ENCODE results near the gene OR2T11.
"Not testable (repeated sequence)": the region's sequence is repeated elsewhere in the genome, so short reads cannot be mapped to it uniquely, and the experiment has no call there.

The OR2T11 gene

GRCh38 chr1:248634991-248635390, at the start of gene OR2T11:
TSS of gene OR2T11 (minus strand) at chr1:248635091. CDS start at chr1:248627128, 7,963 bp downstream.
- not testable (repeated sequence) for H3K4me1 ChIP-seq (ENCODE audit: control insufficient read depth, insufficient read depth, low read length); H3K4me3 ChIP-seq (ENCODE audit: low read length); H3K27ac ChIP-seq (ENCODE audit: low read length); H3K9me3 ChIP-seq (ENCODE audit: control insufficient read depth, insufficient read depth, low read length); DNase-seq (ENCODE audit: low read depth, low spot score); H3K36me3 ChIP-seq (ENCODE audit: control insufficient read depth, insufficient read depth, low read length); H3K27me3 ChIP-seq (ENCODE audit: control insufficient read depth, insufficient read depth, low read length)
- WGBS (ENCODE audit: insufficient coverage, insufficient read length) = no CpG with 5 or more reads among the region's 2 CpGs

GRCh38 chr1:248681651-248682050, 46.8 kb upstream of the OR2T11 start:
- no peaks in the 10 kb centered on the region for H3K4me1 ChIP-seq (ENCODE audit: control insufficient read depth, insufficient read depth, low read length)
- no peak for DNase-seq (ENCODE audit: low read depth, low spot score)
- H3K27ac ChIP-seq (ENCODE audit: low read length) = no peak overlapping the region
- H3K4me3 ChIP-seq (ENCODE audit: low read length) = no peak overlapping the region
- H3K27me3 ChIP-seq (ENCODE audit: control insufficient read depth, insufficient read depth, low read length) = no peaks in the 10 kb centered on the region
- peaks cover 7% of the 10 kb centered on the region for H3K9me3 ChIP-seq (ENCODE audit: control insufficient read depth, insufficient read depth, low read length)
- no peaks in the 10 kb centered on the region for H3K36me3 ChIP-seq (ENCODE audit: control insufficient read depth, insufficient read depth, low read length)
- no CpG with 5 or more reads among the region's 8 CpGs for WGBS (ENCODE audit: insufficient coverage, insufficient read length)

- H3K27ac ChIP-seq (ENCODE audit: low read length) = no peak overlapping the region
- no peaks in the 10 kb centered on the region for H3K36me3 ChIP-seq (ENCODE audit: control insufficient read depth, insufficient read depth, low read length)
- H3K4me3 ChIP-seq (ENCODE audit: low read length) = no peak overlapping the region
- no peaks in the 10 kb centered on the region for H3K4me1 ChIP-seq (ENCODE audit: control insufficient read depth, insufficient read depth, low read length)
- no CpG with 5 or more reads among the region's 1 CpG for WGBS (ENCODE audit: insufficient coverage, insufficient read length)
- H3K27me3 ChIP-seq (ENCODE audit: control insufficient read depth, insufficient read depth, low read length) = no peaks in the 10 kb centered on the region
- peaks cover 3% of the 10 kb centered on the region for H3K9me3 ChIP-seq (ENCODE audit: control insufficient read depth, insufficient read depth, low read length)
- no peak for DNase-seq (ENCODE audit: low read depth, low spot score)
These were observed 35.1 kb upstream of the OR2T11 start for GRCh38 chr1:248670003-248670402.

- not testable (repeated sequence) for H3K27ac ChIP-seq (ENCODE audit: low read length); H3K27me3 ChIP-seq (ENCODE audit: control insufficient read depth, insufficient read depth, low read length); DNase-seq (ENCODE audit: low read depth, low spot score); H3K4me1 ChIP-seq (ENCODE audit: control insufficient read depth, insufficient read depth, low read length); H3K36me3 ChIP-seq (ENCODE audit: control insufficient read depth, insufficient read depth, low read length); H3K4me3 ChIP-seq (ENCODE audit: low read length); H3K9me3 ChIP-seq (ENCODE audit: control insufficient read depth, insufficient read depth, low read length)
- no CpG with 5 or more reads among the region's 5 CpGs for WGBS (ENCODE audit: insufficient coverage, insufficient read length)
These were observed 28.8 kb upstream of the OR2T11 start for GRCh38 chr1:248663453-248664328.

GRCh38 chr1:248656797-248657196, 21.9 kb upstream of the OR2T11 start:
- not testable (repeated sequence) for DNase-seq (ENCODE audit: low read depth, low spot score); H3K27ac ChIP-seq (ENCODE audit: low read length); H3K4me3 ChIP-seq (ENCODE audit: low read length); H3K9me3 ChIP-seq (ENCODE audit: control insufficient read depth, insufficient read depth, low read length); H3K36me3 ChIP-seq (ENCODE audit: control insufficient read depth, insufficient read depth, low read length); H3K27me3 ChIP-seq (ENCODE audit: control insufficient read depth, insufficient read depth, low read length); H3K4me1 ChIP-seq (ENCODE audit: control insufficient read depth, insufficient read depth, low read length)
- WGBS (ENCODE audit: insufficient coverage, insufficient read length) = no CpG with 5 or more reads among the region's 6 CpGs

GRCh38 chr1:248655354-248655753, 20.5 kb upstream of the OR2T11 start, which contains the start of gene OR2T27:
TSS of gene OR2T27 (minus strand) at chr1:248655528. CDS start at chr1:248650884, 4,644 bp downstream.
- H3K27ac ChIP-seq (ENCODE audit: low read length); H3K27me3 ChIP-seq (ENCODE audit: control insufficient read depth, insufficient read depth, low read length); H3K4me3 ChIP-seq (ENCODE audit: low read length); DNase-seq (ENCODE audit: low read depth, low spot score); H3K9me3 ChIP-seq (ENCODE audit: control insufficient read depth, insufficient read depth, low read length); H3K36me3 ChIP-seq (ENCODE audit: control insufficient read depth, insufficient read depth, low read length); H3K4me1 ChIP-seq (ENCODE audit: control insufficient read depth, insufficient read depth, low read length): not testable (repeated sequence)
- no CpG with 5 or more reads among the region's 3 CpGs for WGBS (ENCODE audit: insufficient coverage, insufficient read length)

GRCh38 chr1:248648770-248649536, 14.1 kb upstream of the OR2T11 start:
- not testable (repeated sequence) for H3K4me3 ChIP-seq (ENCODE audit: low read length); H3K27me3 ChIP-seq (ENCODE audit: control insufficient read depth, insufficient read depth, low read length); H3K36me3 ChIP-seq (ENCODE audit: control insufficient read depth, insufficient read depth, low read length); DNase-seq (ENCODE audit: low read depth, low spot score); H3K9me3 ChIP-seq (ENCODE audit: control insufficient read depth, insufficient read depth, low read length); H3K4me1 ChIP-seq (ENCODE audit: control insufficient read depth, insufficient read depth, low read length); H3K27ac ChIP-seq (ENCODE audit: low read length)
- no CpG with 5 or more reads among the region's 1 CpG for WGBS (ENCODE audit: insufficient coverage, insufficient read length)

GRCh38 chr1:248645178-248645577, 10.3 kb upstream of the OR2T11 start, which contains the start of gene OR2T35:
TSS of gene OR2T35 (minus strand) at chr1:248645278. CDS start at chr1:248639258, 6,020 bp downstream.
- H3K4me3 ChIP-seq (ENCODE audit: low read length); H3K27ac ChIP-seq (ENCODE audit: low read length); H3K4me1 ChIP-seq (ENCODE audit: control insufficient read depth, insufficient read depth, low read length); DNase-seq (ENCODE audit: low read depth, low spot score); H3K27me3 ChIP-seq (ENCODE audit: control insufficient read depth, insufficient read depth, low read length); H3K36me3 ChIP-seq (ENCODE audit: control insufficient read depth, insufficient read depth, low read length); H3K9me3 ChIP-seq (ENCODE audit: control insufficient read depth, insufficient read depth, low read length): not testable (repeated sequence)
- no CpG with 5 or more reads among the region's 3 CpGs for WGBS (ENCODE audit: insufficient coverage, insufficient read length)

GRCh38 chr1:248642971-248643651, 8.2 kb upstream of the OR2T11 start:
- WGBS (ENCODE audit: insufficient coverage, insufficient read length) = no CpG with 5 or more reads among the region's 4 CpGs
- not testable (repeated sequence) for H3K4me3 ChIP-seq (ENCODE audit: low read length); H3K27ac ChIP-seq (ENCODE audit: low read length); H3K9me3 ChIP-seq (ENCODE audit: control insufficient read depth, insufficient read depth, low read length); DNase-seq (ENCODE audit: low read depth, low spot score); H3K36me3 ChIP-seq (ENCODE audit: control insufficient read depth, insufficient read depth, low read length); H3K27me3 ChIP-seq (ENCODE audit: control insufficient read depth, insufficient read depth, low read length); H3K4me1 ChIP-seq (ENCODE audit: control insufficient read depth, insufficient read depth, low read length)

- H3K9me3 ChIP-seq (ENCODE audit: control insufficient read depth, insufficient read depth, low read length); H3K4me1 ChIP-seq (ENCODE audit: control insufficient read depth, insufficient read depth, low read length); H3K27me3 ChIP-seq (ENCODE audit: control insufficient read depth, insufficient read depth, low read length); DNase-seq (ENCODE audit: low read depth, low spot score); H3K36me3 ChIP-seq (ENCODE audit: control insufficient read depth, insufficient read depth, low read length); H3K27ac ChIP-seq (ENCODE audit: low read length); H3K4me3 ChIP-seq (ENCODE audit: low read length): not testable (repeated sequence)
- no CpG with 5 or more reads among the region's 5 CpGs for WGBS (ENCODE audit: insufficient coverage, insufficient read length)
These were observed 6.7 kb upstream of the OR2T11 start for GRCh38 chr1:248641583-248641982.

Data from iPS DF 6.9 (cell line).